ENCODE data around the gene RANBP3.
A peak's percentile ranks its signal among the peaks of the same experiment; 100 is the strongest.
"Not testable (repeated sequence)": the region's sequence is repeated elsewhere in the genome, so short reads cannot be mapped to it uniquely, and the experiment has no call there.

The RANBP3 gene

DNA sequence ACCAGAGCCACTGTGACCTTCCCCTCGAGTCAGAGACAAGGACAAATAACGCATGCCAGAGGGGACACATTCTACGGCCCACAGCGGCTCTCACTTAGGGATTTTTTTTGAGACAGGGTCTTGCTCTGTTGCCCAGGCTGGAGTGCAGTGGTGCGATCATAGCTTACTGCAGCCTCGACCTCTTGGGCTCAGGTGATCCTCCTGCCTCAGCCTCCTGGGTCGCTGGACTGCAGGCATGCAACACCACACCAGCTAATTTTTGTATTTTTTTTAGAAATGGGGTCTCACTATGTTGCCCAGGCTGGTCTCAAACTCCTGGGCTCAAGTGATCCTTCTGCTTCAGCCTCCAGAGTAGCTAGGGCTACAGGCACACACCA, 28.1 kb upstream of the RANBP3 start:
- not testable (repeated sequence) for DNase-seq

DNA sequence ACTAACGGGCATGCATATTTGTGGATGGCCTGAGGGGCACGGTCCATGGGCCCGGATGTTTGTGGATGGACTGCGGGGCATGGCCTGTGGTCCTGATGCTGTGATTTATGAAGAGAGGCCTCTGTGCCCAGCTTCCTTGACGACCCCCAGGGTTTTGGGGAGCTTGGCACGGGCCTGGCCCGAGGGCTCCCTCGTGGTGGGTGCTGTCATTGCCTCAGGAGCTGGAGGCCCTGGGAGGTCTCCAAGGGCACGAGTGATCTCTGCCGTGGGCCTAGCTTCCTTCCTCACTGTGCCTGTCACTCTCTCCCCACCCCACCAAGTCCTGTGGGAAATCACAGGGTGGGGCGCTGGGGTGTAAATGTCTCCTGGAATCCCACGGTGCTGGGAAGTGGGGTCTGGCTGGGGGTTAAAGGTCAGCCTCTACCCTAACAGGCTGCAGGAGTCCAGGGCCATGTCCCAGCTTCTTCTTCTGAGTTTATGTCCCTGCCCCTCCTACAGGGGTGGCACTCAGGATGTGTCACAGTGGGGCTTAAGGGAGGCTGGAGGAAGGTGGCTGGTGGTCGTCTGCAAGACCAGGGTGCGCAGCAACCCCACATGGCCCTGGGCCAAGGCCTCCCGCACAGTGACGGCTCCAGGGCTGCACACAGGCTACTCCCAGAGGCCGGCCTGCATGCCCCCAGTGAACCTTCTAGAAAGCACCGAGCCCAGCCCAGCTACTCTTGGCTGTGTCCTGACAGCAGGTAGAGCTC, 27.6 kb upstream of the RANBP3 start:
- DNase-seq, result no peak

DNA sequence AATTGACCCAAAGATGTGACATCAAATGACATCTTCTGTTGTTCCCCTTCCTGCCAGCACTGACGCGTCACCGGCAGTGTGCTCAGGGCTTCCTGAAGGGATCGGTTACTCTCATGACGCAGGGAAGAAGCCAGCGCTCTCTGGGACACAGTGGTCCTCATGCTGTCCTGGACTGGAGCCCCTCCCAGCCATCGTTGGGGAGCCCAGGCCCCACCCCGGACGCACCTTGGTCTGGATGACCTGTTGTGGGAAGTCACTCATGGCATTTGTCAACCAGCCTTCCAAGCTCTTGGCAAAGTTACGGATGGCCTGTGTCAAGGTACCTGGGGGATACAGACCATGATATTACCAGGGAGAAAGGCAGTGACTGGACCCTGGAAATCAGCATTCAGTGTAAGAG, 26.0 kb upstream of the RANBP3 start:
- DNase-seq, result no peak

DNA sequence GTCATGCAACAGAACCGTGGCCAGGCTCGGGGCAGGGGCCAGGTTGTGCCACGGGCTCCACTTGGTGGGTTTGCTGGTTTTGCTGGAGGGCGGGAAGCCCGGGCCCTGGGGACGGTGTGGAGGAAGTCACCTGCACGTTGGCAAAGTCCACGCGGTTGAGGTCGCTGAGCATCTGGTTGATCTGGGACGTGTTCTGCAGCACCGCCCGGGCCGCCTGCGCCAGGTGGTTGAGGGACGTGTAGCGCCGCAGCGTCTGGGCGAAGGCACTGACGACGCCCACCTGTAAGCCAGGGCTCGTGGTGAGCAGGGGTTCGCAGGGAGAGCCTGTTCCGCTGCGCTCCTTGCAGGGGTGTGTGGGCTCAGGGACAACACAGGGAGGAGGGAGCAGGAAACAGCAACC, 24.7 kb upstream of the RANBP3 start:
- no peak for DNase-seq

DNA sequence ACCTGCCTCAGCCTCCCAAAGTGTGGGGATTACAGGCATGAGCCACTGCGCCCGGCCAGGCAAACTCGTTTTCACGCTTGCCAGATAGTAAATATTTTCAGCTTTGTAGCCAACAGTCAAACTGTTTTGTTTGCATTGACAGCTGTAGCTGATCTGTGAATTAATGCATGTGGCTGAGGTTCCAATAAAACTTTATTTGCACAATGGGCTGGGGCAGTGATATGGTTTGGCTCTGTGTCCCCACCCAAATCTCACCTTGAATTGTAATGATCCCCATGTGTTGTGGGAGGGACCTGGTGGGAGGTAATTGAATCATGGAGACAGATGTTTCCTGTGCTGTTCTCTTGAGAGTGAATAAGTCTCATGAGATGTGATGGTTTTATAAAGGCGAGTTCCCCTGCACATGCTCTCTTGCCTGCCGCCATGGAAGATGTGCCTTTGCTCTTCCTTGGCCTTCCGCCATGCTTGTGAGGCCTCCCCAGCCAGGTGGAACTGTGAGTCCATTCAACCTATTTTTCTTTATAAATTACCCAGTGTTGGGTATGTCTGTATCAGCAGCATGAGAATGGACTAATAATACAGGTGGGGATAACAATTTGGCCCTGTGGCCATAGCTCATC, 22.4 kb upstream of the RANBP3 start:
- no peak for DNase-seq

DNA sequence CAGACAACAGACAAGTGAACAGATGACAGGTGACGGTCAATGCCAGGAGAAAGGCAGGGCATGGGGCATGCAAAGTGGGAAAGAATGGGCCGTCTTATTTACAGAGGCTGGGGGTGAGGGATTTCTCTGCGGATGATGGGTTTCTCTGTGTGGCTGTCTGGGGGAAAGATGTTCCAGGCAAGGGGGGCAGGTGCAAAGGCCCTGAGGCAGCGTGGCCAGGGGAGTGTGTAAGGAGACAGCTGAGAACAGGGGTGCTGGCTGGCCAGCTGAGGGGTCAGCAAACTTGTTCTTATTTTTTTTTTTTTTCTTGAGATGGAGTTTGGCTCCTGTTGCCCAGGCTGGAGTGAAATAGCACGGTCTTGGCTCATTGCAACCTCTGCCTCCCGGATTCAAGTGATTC, 21.8 kb upstream of the RANBP3 start:
- DNase-seq, result no peak

DNA sequence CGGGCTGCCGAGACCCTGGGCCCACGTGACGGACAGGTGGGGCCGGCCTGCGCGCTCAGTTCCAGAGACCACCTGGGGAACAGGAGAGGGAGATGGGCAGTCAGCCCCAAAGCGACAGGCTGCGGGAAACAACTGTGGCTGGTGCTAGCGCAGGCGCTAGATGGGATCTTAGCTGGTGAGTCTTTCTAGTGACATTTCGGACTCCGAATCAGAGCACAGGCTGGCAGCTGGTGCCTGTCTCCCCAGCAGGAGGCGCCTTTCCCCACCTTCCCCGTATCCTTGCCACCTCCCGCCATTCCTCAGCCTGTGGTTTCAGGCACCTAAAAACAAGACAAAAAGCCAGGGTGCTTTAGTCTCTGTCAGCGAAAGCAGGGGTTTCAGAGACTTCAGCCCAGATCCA, 19.4 kb upstream of the RANBP3 start:
- no peak for DNase-seq

DNA sequence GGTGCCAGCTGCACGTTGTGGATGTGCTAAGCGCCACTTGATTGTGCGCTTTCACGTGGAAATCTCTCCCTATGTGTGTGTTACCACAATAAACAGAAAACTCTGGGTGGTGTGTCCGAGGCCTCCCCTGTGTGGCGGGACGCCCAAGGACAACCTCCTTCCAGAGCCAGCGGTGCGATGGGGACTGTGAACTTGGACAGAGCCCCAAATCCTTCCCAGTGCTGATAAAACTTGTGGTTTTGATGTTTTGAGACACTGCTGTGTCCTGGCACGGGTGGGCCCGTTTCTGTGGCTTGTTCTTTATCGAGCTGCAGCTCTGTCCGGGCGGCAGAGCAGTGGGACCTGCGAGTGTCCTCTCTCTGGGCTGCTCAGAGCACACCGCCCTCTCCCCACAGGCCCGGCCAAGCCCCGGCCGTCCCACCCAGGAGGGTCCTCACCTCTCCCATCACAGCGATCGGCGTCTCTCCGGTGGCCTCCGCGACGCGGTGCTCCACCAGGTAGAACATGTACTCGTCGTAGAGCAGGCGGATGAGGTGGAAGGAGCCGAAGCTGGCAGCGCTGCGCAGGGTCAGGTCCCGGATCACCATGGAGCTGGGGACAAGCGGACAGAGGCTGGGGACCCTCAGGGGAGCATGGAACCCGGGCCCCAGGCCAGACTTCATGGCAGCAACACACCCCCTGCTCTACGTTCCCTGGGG, 18.8 kb upstream of the RANBP3 start:
- no peak for DNase-seq

DNA sequence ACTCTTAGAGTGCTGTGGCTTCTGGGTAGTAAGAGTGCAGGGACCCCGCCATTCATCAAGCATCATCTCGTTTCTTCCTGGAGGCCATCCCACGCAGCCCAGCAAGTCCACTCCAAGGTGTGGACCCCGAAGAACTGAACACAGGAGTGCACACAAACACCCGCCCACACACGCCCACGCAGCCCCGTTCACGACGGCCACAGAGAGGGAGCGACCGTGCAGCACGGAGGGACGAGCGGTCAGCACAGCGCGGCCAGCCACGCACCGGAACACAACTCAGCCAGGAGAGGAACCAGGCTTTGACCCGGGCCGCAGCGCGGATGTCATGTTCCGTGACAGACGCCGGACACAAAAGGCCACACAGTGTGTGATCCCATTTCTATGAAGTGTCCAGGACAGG, 18.2 kb upstream of the RANBP3 start:
- no peak for DNase-seq

DNA sequence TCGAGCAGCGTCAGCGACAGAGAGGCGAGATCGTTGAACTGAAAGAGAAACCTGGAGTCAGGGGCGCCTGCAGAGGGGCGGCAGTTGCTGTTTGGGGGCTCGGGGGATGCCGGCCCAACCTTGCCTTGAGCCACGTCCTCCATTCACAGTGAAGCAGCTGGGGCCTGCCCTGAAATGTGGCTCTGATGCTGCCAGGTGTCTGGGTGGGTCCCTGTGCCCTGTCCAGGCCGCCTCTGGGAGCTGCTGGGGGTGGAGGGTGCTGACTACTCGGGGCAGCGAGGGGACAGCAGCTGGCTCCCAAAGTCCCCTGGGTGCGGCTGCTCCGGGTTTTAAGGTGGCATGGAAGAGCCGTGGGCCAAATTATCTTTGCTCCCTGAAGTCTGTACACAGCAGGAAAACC, 17.7 kb upstream of the RANBP3 start:
- no peak for DNase-seq

DNA sequence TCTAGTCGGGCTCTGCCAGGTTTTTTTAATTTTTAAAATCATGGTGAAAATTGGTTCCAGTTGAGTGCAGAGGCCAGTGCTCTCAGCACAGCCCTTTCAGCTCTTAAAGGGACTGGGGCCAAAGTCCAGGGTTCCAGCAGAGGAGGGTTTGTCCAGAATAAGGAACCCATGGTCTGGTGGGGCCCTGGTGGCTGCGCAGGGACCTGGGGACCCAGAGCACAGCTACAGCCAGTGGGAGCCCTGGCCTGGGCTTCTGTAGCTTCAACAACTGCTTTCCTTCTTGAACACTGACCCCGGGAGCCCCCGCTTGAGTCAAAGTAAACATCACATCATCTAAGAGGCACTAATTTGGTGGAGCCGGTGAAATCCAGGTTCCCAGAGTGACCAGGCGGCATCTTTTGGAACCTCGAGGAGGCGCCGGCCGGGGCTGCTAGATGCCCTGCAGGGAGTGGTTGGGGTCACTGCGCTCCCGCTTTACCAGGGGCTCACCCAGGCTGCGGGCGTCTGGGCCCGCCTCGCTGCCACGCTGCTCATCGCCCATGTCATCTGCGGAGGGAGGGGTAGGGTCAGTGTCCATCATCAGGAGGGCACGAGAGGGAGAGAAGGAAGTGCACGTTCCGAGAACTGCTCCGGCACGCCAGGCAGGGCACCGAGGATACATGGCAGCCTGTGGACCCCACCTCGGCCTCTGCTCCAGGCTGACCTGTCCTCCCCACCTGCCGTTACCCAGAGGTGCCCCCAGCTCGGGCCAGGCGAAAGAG, 16.6 kb upstream of the RANBP3 start:
- DNase-seq, result no peak

DNA sequence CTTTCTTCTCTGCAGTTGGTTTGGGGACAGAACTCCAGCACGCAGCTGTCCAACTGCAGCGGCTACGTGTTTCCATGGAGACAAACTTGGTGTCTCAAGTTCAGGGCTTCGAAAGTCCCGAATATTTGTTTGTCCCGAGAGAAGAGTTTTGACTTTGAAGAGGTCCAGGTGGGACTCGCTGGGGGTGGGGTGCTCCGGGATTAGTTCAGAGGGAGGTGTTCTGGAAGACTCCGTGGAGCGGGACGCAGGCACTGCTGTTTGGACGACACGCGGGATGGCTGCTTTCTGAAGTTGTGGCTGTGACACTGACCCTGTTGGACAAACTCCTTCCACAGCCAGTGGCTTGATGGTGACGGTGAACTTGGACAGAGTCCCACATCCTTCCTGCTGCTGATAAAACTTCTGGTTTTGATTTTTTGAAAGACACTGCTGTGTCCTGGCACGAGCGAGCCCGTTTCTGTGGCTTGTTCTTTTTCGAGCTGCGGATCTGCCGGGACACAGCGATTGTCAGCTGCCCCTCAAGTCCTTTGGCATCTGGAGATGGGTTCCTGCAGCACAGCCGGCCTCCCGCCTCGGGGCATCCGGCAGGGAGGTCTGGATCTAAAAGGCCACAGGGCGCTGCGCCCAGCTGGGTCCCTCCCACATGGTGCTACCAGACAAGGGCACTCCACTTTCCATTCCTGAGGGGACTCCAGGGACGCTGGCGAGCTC, 15.9 kb upstream of the RANBP3 start:
- no peak for DNase-seq

DNA sequence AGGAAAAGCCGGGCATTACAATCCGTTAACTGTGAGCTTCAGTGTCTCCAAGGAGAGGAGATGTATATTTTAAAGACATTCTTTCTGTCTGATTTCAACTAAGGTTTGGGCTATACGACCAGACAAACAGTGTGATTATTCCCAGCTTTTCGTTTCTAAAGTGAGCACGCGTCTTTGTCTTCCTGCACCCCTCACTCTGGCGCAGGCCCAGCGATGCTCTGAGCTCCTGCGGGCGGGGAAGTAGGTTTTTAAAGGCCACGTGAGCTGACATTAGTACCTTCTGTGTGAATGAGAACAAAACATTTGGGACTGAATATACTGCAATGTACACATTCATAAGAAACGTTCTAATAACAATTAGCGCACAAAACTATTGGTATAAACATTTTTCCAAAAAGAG, 15.3 kb upstream of the RANBP3 start:
- no peak for DNase-seq

DNA sequence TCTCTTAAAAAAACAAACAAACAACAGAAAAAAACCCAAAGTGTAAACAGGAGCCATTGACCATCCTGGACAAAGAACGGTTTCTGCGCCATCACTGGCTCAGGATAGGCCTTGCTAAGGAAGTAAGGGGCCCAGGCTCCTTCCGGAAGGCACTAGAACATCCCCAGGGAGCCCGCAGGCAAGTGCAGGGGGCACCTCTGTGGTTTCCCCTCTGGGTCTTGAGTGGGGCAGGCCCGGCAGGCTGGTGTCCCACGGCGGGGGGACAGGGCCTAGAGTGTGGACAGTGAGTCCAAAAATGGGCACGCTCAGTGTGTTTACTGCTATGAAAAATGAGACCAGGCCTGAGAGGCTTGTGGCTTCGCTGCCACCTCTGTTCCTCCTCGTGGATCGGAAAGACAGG, 14.8 kb upstream of the RANBP3 start:
- no peak for DNase-seq

DNA sequence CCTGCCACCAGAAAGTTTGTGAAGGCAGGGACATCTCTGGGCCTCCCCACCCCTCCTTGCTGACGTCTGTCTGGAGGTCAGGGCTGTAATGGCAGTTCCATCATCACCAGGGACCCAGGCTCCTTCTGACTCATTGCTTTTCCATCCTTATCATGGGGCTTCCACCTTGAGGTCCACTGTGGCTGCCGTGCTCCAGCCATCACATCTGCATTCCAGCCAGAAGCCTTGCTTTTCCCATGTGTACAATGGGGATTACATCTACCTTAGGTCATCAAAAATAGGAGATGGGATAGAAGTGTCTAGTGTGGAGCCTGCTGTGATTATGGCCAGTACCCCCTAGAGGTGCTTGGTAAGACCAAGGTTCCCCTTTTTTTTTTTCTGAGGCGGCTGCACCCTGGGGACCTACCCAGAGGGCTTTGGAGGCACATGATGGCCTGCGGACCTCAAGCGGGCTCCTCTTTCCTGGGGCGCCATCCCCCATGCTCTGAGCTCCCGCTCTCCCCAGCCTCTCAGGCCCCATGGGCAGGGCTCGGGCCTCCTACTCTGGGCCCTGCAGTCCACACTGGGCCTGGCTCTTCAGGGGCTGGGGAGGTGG, 13.4 kb upstream of the RANBP3 start:
- DNase-seq, result no peak

DNA sequence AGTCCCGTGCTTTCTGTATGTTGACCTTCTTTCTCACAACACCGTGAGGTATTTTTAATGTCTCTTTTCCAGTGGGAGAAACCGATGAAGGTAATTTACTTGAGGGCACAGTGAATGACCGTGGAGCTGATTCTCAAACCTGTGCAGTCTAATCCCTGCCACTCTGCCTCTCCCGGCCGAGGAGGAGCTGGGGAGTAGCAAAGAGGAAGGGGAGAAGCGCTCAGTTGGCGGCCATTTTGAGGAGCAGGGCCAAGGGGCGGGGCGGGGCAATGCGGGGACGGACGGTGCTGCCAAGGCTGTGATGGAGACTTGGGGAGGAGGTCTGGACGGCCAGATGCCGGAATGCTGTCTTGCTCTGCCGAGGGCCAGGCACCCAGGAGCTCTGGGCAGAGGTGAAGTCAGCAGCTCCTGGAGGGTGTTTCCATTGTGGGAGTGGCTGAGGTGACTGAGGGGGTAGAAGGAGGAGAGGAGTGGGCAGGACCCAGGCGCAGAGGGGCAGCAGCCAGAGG, 12.4 kb upstream of the RANBP3 start:
- DNase-seq, result no peak

DNA sequence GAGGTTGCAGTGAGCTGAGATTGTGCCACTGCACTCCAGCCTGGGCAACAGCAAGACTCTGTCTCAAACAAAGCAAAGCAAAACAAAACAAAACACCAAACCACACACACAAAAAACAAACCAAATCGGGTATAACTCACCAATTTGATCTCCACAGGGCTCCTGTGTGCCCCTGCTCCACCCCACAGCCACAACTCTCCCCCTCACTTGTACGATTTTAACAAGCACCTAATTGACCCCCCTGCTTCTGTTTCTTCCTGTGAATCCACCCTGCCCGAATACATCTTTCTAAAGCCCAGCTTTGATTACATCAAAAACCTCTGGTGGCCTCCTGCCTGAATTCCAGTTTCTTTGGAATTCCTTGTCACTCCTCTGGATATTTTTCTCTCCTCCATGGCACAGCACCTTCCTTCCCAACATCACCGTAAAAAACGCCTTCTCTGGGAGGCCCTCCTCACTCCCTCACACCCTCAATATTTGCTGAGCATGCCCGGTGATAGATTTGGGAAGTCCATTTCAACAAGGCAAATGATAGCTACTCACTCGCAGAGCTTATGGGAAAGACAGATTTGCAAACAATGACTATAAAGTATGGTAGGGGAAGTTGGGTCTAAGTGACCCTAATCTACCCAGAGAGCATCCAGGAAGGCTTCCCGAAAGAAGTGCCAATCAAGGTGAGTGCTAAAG, 11.6 kb upstream of the RANBP3 start:
- no peak for DNase-seq

DNA sequence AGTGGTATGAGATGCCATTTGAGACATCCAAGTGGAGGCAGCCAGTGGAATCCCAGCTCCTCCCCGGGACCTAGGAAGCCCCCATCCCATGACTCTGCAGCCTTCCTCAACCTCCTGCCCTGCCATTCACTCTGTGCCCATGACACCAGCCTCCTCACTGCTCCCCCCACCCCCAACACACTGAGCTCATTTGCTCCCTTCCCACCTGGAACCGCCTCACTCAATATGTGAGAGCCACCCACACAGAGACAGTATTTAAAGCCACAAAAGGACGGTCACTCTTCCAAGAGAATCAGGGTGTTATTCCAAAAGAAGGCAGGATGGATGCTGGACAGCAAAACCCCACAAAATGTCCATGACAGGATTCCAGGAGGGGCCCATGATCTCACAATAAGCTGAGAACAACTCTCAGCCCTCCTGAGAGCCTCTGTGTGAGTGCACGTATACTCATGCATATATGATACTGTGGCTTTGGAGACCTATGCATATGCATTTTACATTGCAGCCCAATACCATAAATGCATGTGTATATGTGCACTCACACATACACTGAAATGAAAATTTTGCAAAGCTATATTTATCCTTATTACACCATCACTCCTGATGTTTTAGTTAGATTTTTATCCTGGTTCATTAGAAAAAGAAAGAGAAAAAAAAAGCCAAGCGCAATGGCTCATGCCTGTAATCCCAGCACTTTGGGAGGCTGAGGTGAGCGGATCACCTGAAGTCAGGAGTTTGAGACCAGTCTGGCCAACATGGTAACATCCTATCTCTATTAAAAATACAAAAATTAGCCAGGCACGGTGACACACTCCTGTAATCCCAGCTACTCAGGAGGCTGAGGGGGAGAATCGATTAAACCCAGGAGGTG, 10.8 kb upstream of the RANBP3 start:
- DNase-seq, result no peak

DNA sequence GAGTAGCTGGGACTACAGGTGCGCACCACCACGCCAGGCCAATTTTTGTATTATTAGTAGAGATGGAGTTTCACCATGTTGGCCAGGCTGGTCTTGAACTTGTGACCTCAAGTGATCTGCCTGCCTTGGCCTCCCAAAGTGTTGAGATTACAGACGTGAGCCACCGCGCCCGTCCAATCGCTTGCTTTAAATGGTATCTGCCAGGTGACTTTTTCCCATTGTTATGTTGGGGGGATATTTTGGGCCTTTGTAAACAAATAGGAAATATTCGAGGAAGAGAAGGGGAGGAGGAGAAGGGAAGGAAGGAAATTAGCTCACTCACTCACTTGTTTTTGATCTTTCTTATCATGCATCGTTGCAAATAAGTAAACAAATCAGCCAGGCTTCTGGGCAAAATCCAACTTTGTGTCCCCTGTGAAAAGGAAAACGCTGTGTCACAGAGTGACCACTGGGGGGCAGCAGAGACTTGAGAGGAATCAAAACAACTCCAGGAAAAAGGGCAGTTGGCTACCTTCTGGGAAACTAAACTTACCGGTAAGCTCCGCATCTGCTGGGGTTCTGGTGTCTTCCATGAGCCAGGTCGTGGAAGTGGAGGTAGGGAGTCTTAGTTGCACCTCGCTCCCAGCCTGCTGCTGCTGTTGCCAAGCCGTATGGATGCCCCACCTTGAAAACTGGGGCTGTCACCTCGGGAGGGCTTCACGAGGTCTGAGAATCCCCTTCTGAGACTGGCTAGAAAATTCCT, 9.3 kb upstream of the RANBP3 start:
- peak; percentile 83 for DNase-seq

DNA sequence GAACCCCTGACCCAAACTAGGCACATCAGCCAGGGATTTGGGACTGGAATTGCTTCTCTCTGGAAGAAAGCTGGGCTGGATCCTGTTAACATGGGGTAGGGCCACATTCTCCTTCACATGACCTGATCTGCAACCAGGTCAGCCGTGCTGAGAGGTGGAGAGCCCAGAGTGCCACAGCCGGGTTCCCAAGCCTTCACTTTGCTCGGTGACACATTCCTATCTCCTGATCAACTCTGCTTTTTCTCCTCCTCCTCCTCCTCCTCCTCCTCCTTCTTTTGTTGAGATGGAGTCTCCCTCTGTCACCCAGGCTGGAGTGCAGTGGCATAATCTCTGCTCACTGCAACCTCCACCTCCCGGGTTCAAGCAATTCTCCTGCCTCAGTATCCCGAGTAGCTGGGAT, 7.9 kb upstream of the RANBP3 start:
- not testable (repeated sequence) for DNase-seq

Measured in suppressor macrophage treated with lipopolysaccharide for 4 hours (primary cell).